Naive thymus-derived CD4-positive, alpha-beta T cell (primary cell): ENCODE measurements around the gene ACYP1. TPM values are rescaled to one million over a fixed set of nuclear protein-coding genes. Genes with fewer than 3 reads are reported as not detected.

ENCODE experiments used
- ATAC-seq: fragments of 150-1000 bp; cut with Tn5 transposase; 2 replicates; pipeline ENCODE4 v1.10.0; 2021; ENCODE audit warnings: mild to moderate bottlenecking, moderate library complexity
- CTCF ChIA-PET: fragments of 350-600 bp; sonication (Branson Sonifier 250); formaldehyde crosslinking; loops from one replicate; lab custom pipeline; 2021; ENCODE audit warnings: antibody characterized with exemption; lab: Charles Lee
- POLR2A ChIA-PET: fragments of 350-600 bp; sonication (Branson Sonifier 250); formaldehyde crosslinking; loops from one replicate; lab custom pipeline; 2021; ENCODE audit warnings: antibody characterized with exemption, inconsistent platforms; lab: Charles Lee
- DNase-seq, 9 donors: peaks; one replicate each; pipeline versions ENCODE4 v3.0.0 to v3.0.0-alpha.2; 2020 to 2022; ENCODE audit warnings: mixed read lengths in 1 of 9
- H3K27ac ChIP-seq: one replicate; pipeline ENCODE4 v1.7.0; 2013; ENCODE audit warnings: mild to moderate bottlenecking, low read depth, low read length, moderate library complexity
- H3K27me3 ChIP-seq, 2 donors: one replicate each; pipeline ENCODE4 v1.7.0; 2013; ENCODE audit warnings: low read length in 2 of 2, mild to moderate bottlenecking in 2 of 2, moderate library complexity in 2 of 2; ENCODE audit not compliant: control insufficient read depth in 2 of 2, insufficient read depth in 2 of 2
- H3K36me3 ChIP-seq, 3 experiments: 1 replicate in 2 of 3; 2 replicates in 1 of 3; pipeline ENCODE4 v1.7.0; 2013; ENCODE audit warnings: low read length in 3 of 3, mild to moderate bottlenecking in 3 of 3, moderate library complexity in 1 of 3; ENCODE audit not compliant: insufficient read depth in 3 of 3, control insufficient read depth in 2 of 3
- H3K4me1 ChIP-seq, 2 donors: one replicate each; pipeline ENCODE4 v1.7.0; 2013; ENCODE audit warnings: low read length in 2 of 2, mild to moderate bottlenecking in 2 of 2, moderate library complexity in 1 of 2; ENCODE audit not compliant: control insufficient read depth in 2 of 2, insufficient read depth in 2 of 2
- H3K4me3 ChIP-seq: 2 replicates; pipeline ENCODE4 v1.7.0; 2013; ENCODE audit warnings: mild to moderate bottlenecking, low read length
- H3K9me3 ChIP-seq, 3 experiments: 1 replicate in 2 of 3; 2 replicates in 1 of 3; pipeline ENCODE4 v1.7.0; 2013; ENCODE audit warnings: low read length in 3 of 3; ENCODE audit not compliant: control insufficient read depth in 2 of 3
- H3K27ac Mint-ChIP-seq, 9 donors: one replicate each; pipeline ENCODE4 v1.8.0; 2020 to 2022; ENCODE audit warnings: mixed read lengths in 9 of 9, mild to moderate bottlenecking in 8 of 9, moderate library complexity in 5 of 9, inconsistent platforms in 2 of 9
- H3K27me3 Mint-ChIP-seq, 5 donors: one replicate each; pipeline ENCODE4 v1.8.0; 2021 to 2022; ENCODE audit warnings: mixed read lengths in 5 of 5, mild to moderate bottlenecking in 1 of 5
- H3K36me3 Mint-ChIP-seq, 5 donors: one replicate each; pipeline ENCODE4 v1.8.0; 2020 to 2022; ENCODE audit warnings: mixed read lengths in 5 of 5, mild to moderate bottlenecking in 3 of 5, inconsistent platforms in 1 of 5
- H3K4me1 Mint-ChIP-seq, 7 donors: one replicate each; pipeline ENCODE4 v1.8.0; 2020 to 2022; ENCODE audit warnings: mixed read lengths in 7 of 7, mild to moderate bottlenecking in 3 of 7, inconsistent platforms in 1 of 7
- H3K4me3 Mint-ChIP-seq, 10 donors: one replicate each; pipeline ENCODE4 v1.8.0; 2020 to 2022; ENCODE audit warnings: mild to moderate bottlenecking in 10 of 10, mixed read lengths in 10 of 10, moderate library complexity in 6 of 10, inconsistent platforms in 2 of 10
- H3K9me3 Mint-ChIP-seq, 11 donors: one replicate each; pipeline ENCODE4 v1.8.0; 2020 to 2022; ENCODE audit warnings: mixed read lengths in 11 of 11, mild to moderate bottlenecking in 4 of 11, inconsistent platforms in 1 of 11, moderate library complexity in 1 of 11
- intact Hi-C, 2 donors: fragments of 100-400 bp; cut with micrococcal nuclease; formaldehyde crosslinking; loops; one replicate each; pipeline ENCODE4 v1.15.1; 2023
- polyA plus RNA-seq, 2 donors: library from polyadenylated mRNA; unstranded; fragments of 300-500 nt; fragmentation: Illumina TruSeq; gene quantifications; one replicate each; pipeline ENCODE4 v1.2.3, GENCODE V29; 2021
- total RNA-seq, 6 experiments: library from RNA in 5 of 6; stranded (reverse) in 5 of 6; gene quantifications; 1 replicate in 5 of 6; 2 replicates in 1 of 6; pipeline ENCODE4 v1.2.3 and lab custom pipeline; 2021 to 2026

ACYP1 gene
- total and polyA plus RNA-seq, 7 experiments from 2014 or later = 11.8 to 39.5 (median 17.9) TPM

DNA sequence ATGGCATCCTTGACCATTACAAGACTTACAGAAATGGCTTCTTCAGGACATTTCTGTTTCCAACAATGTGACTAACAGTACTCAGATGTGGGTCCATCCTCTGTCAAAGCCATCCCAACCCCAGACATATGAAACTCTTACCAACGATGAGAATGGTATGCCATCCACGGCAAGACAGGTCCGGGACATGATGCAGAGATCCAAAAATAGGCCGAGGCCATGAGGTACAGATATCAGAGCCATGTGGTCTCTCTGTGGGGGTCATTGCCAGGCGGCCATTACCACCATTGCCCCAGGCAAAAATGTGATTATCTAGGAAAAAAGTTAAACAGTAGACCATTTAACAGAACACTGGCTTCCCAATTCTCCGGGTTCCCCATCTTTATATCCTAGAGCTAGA is 33.1 kb upstream of the ACYP1 start:
- no peak for DNase-seq
- Mint-ChIP-seq H3K9me3 (no peaks in the 10 kb centered on the region), H3K27ac (no peak overlapping the region), H3K36me3 (peaks cover 21 to 58% (median 31%) of the 10 kb centered on the region in 5 donors), H3K4me3 (no peak overlapping the region), H3K4me1 (peaks cover 0 to 18% (median 6%) of the 10 kb centered on the region in 7 donors), H3K27me3 (no peaks in the 10 kb centered on the region)
- CTCF ChIA-PET = interaction anchor here (0.6 kb wide), 1 partner anchor 27 kb away, joined by 4 read pairs; no protein-coding TSS in a partner anchor
- intact Hi-C loops = no loop called here
- no peak for ATAC-seq
- POLR2A ChIA-PET = no interaction called here
- Histone ChIP-seq H3K4me1 (no peaks in the 10 kb centered on the region), H3K4me3 (no peak overlapping the region), H3K9me3 (no peaks in the 10 kb centered on the region), H3K27me3 (no peaks in the 10 kb centered on the region), H3K36me3 (peaks cover 20 to 80% (median 21%) of the 10 kb centered on the region in 3 experiments), H3K27ac (no peak overlapping the region)

DNA sequence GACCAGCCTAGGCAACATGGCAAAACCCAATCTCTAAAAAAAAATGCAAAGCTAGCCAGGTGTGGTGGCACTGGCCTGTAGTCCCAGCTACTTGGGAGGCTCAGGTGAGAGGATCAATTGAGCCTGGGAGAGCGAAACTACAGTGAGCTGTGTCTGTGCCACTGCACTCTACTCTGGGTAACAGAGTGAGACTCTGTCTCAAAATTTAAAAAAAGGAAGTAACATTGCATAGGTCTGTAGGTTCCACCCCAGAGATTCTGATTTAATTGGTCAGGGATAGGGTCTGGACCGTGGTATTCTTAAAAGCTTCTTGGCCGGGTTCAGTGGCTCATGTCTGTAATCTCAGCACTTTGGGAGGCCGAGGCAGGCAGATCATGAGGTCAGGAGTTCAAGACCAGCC is 31.9 kb upstream of the ACYP1 start:
- no peaks in the 10 kb centered on the region for H3K27me3 ChIP-seq
- peaks cover 16 to 81% (median 21%) of the 10 kb centered on the region in 3 experiments for H3K36me3 ChIP-seq
- no peak overlapping the region for H3K4me3 ChIP-seq
- ChIA-PET CTCF (no interaction called here), POLR2A (no interaction called here)
- intact Hi-C loops = no loop called here
- no peaks in the 10 kb centered on the region for H3K9me3 ChIP-seq
- ATAC-seq = no peak
- no peak overlapping the region for H3K27ac ChIP-seq
- DNase-seq = no peak
- H3K4me1 ChIP-seq = no peaks in the 10 kb centered on the region
- no peak overlapping the region for H3K4me3 Mint-ChIP-seq
- no peak overlapping the region for H3K27ac Mint-ChIP-seq
- peaks cover 17 to 55% (median 27%) of the 10 kb centered on the region in 5 donors for H3K36me3 Mint-ChIP-seq
- H3K4me1 Mint-ChIP-seq = peaks cover 0 to 18% (median 6%) of the 10 kb centered on the region in 7 donors
- no peaks in the 10 kb centered on the region for H3K9me3 Mint-ChIP-seq
- H3K27me3 Mint-ChIP-seq = no peaks in the 10 kb centered on the region

DNA sequence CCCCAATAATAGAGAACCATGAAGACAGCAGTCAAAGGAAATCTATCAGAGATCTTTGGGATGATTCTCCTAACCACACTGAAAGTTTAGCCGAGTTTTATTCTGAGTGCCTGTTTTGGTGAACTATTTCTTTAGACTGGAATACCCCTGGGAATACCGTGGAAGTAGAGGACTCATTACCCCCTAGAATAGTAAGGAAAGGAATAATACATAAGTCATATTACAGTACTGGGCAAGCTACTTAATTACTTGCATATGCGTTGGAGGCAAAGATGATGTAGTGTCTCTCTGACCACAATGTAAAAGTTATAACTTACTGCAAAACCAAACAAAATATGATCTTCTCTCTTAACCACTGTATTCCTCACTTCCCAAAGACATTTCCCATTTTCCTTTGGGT is 31.1 kb upstream of the ACYP1 start:
- Histone ChIP-seq H3K36me3 (peaks cover 16 to 81% (median 21%) of the 10 kb centered on the region in 3 experiments), H3K4me3 (no peak overlapping the region), H3K27me3 (no peaks in the 10 kb centered on the region), H3K27ac (no peak overlapping the region), H3K9me3 (no peaks in the 10 kb centered on the region), H3K4me1 (no peaks in the 10 kb centered on the region)
- intact Hi-C loops = no loop called here
- DNase-seq = no peak
- ChIA-PET CTCF (no interaction called here), POLR2A (no interaction called here)
- H3K4me3 Mint-ChIP-seq = no peak overlapping the region
- no peaks in the 10 kb centered on the region for H3K27me3 Mint-ChIP-seq
- H3K9me3 Mint-ChIP-seq = no peaks in the 10 kb centered on the region
- peaks cover 17 to 55% (median 27%) of the 10 kb centered on the region in 5 donors for H3K36me3 Mint-ChIP-seq
- peak overlapping the region in 1 of 9 donors; percentile 40 for H3K27ac Mint-ChIP-seq
- H3K4me1 Mint-ChIP-seq = peaks cover 0 to 18% (median 6%) of the 10 kb centered on the region in 7 donors
- ATAC-seq = no peak

DNA sequence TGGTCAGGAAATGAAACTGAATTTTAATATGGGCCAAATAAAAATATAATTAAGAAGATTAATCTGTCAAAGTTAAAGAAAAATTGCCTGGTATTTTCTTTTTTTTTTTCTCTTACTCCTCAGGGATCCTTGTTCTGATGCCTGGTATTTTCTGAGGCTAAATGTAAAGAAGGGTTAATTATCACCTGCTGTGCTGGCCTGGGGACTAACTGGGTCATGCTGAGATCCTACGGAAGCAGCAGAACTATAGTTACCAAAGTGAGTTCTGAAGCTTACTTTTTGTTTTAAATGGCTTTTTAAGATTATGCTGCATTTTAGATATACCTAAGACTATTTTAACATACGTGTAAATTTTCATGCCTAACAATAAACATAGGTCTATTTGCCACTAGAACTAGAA is 28.9 kb upstream of the ACYP1 start:
- CTCF ChIA-PET = no interaction called here

DNA sequence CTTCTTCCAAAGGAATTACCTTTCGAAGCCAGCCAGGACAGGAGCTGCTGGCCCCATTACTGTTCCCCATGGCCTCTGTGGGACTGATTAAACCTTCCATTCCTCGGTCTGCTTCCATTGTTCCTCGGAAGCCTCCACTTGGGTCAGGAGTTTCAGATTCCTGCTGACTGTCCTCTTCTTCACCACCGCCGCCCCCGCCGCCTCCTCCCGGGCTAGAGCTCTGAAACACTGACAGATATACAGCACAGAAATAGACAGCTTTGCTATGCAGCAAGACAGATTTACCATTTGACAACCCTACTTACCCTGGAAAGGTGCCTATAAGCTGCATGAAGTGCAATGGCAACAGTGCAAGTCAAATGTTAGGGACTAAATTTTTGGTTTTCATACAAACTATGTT is 27.4 kb upstream of the ACYP1 start:
- Mint-ChIP-seq H3K27ac (peak overlapping the region in 1 of 9 donors; percentile 62), H3K4me3 (no peak overlapping the region), H3K9me3 (no peaks in the 10 kb centered on the region), H3K4me1 (no peaks in the 10 kb centered on the region), H3K36me3 (peaks cover 0 to 41% (median 16%) of the 10 kb centered on the region in 5 donors), H3K27me3 (no peaks in the 10 kb centered on the region)
- Histone ChIP-seq H3K27me3 (no peaks in the 10 kb centered on the region), H3K27ac (no peak overlapping the region), H3K4me1 (no peaks in the 10 kb centered on the region), H3K36me3 (peaks cover 11 to 71% (median 15%) of the 10 kb centered on the region in 3 experiments), H3K4me3 (no peak overlapping the region), H3K9me3 (no peaks in the 10 kb centered on the region)
- ChIA-PET POLR2A (no interaction called here), CTCF (interaction anchor here (6.9 kb wide), 1 partner anchor 230 kb away, joined by 78 read pairs; no protein-coding TSS in a partner anchor)
- DNase-seq = no peak
- intact Hi-C loops = no loop called here
- ATAC-seq = no peak

More for the DNA sequence above, 28.9 kb upstream of the ACYP1 start:
- H3K27me3 ChIP-seq = no peaks in the 10 kb centered on the region
- Mint-ChIP-seq H3K36me3 (peaks cover 10 to 40% (median 17%) of the 10 kb centered on the region in 5 donors), H3K4me1 (peaks cover 0 to 5% (median 0%) of the 10 kb centered on the region in 7 donors), H3K27ac (no peak overlapping the region), H3K4me3 (no peak overlapping the region), H3K27me3 (no peaks in the 10 kb centered on the region), H3K9me3 (no peaks in the 10 kb centered on the region)
- H3K9me3 ChIP-seq = no peaks in the 10 kb centered on the region
- peaks cover 16 to 71% (median 17%) of the 10 kb centered on the region in 3 experiments for H3K36me3 ChIP-seq
- intact Hi-C loops = no loop called here
- H3K4me3 ChIP-seq = no peak overlapping the region
- H3K4me1 ChIP-seq = no peaks in the 10 kb centered on the region
- no peak overlapping the region for H3K27ac ChIP-seq
- POLR2A ChIA-PET = interaction anchor here (0.7 kb wide), 1 partner anchor 242 kb away, joined by 6 read pairs; no protein-coding TSS in a partner anchor
- DNase-seq = no peak
- ATAC-seq = no peak

DNA sequence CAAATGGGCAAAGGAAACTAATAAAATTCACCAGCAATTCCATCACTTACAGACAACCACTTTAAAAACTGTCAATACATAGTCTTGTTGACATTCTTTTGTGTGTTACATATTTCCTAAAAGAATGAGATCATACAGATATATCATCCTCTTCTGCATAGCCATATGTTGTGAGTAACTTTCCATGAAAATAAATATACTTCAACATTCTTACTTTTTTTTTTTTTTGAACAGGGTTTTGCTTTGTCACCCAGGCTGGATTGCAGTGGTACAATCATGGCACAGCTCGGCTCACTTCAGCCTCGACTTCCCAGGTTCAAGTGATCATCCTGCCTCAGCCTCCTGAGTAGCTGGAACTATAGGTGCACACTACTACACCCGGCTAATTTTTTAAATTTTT is 26.5 kb upstream of the ACYP1 start:
- ATAC-seq (no peak), DNase-seq (no peak)
- Histone ChIP-seq H3K4me1 (no peaks in the 10 kb centered on the region), H3K27me3 (no peaks in the 10 kb centered on the region), H3K36me3 (peaks cover 16 to 69% (median 18%) of the 10 kb centered on the region in 3 experiments), H3K4me3 (no peak overlapping the region), H3K9me3 (no peaks in the 10 kb centered on the region), H3K27ac (no peak overlapping the region)
- no peaks in the 10 kb centered on the region for H3K9me3 Mint-ChIP-seq
- H3K4me3 Mint-ChIP-seq = no peak overlapping the region
- intact Hi-C loops = no loop called here
- no peaks in the 10 kb centered on the region for H3K4me1 Mint-ChIP-seq
- H3K27me3 Mint-ChIP-seq = no peaks in the 10 kb centered on the region
- POLR2A ChIA-PET = no interaction called here
- peaks cover 0 to 47% (median 18%) of the 10 kb centered on the region in 5 donors for H3K36me3 Mint-ChIP-seq
- no peak overlapping the region for H3K27ac Mint-ChIP-seq
- CTCF ChIA-PET = interaction anchor here (6.9 kb wide), 1 partner anchor 229 kb away, joined by 78 read pairs; no protein-coding TSS in a partner anchor
